A549 (cell line): Measurements from ENCODE around the gene PRR18. TPM values are rescaled to one million over a fixed set of nuclear protein-coding genes. Genes with fewer than 3 reads are reported as not detected.

Source experiments
- ATAC-seq, 2 experiments: fragments of 200-7000 bp in 1 of 2; fragments of >200 bp in 1 of 2; cut with Nextera tagmentation in 1 of 2; cut with Tn5 transposase in 1 of 2; 3 replicates each; pipeline versions ENCODE4 v1.8.0 to v1.9.1; 2018 to 2020; ENCODE audit warnings: mild to moderate bottlenecking in 1 of 2, moderate library complexity in 1 of 2
- CTCF ChIA-PET: fragments of 300-600 bp; sonication (Branson Sonifier 250); formaldehyde crosslinking; extraction: SDS; loops from one replicate; lab custom pipeline; 2021; ENCODE audit warnings: antibody characterized with exemption, inconsistent platforms; lab: Yijun Ruan, JAX
- POLR2A ChIA-PET: fragments of 350-600 bp; formaldehyde crosslinking; extraction: SDS; loops from one replicate; lab custom pipeline; 2021; ENCODE audit warnings: antibody characterized with exemption, inconsistent platforms; lab: Yijun Ruan, JAX
- DNase-seq, 2 experiments: peaks; one replicate each; pipeline versions ENCODE4 v3.0.0 to v3.0.0-alpha.2; 2011 to 2016; ENCODE audit warnings: low read depth in 1 of 2, low spot score in 1 of 2
- FAIRE-seq: peaks from 2 replicates; lab custom pipeline; 2011; peaks lifted over from hg19 to GRCh38; lab: Jason Lieb, UNC
- H3K27ac ChIP-seq, 2 experiments: fragments of >200 bp; sonication (Bioruptor Twin); formaldehyde crosslinking; 3 replicates each; pipeline ENCODE4 v1.5.1; 2016 to 2017
- H3K4me1 ChIP-seq: fragments of >200 bp; sonication (Bioruptor Twin); formaldehyde crosslinking; 3 replicates; pipeline ENCODE4 v1.6.1; 2016
- H3K4me2 ChIP-seq: fragments of >200 bp; sonication (Bioruptor Twin); formaldehyde crosslinking; 3 replicates; pipeline ENCODE4 v1.6.1; 2016
- H3K4me3 ChIP-seq: fragments of >200 bp; sonication (Bioruptor Twin); formaldehyde crosslinking; 3 replicates; pipeline ENCODE4 v1.5.1; 2016
- H3K9me3 ChIP-seq: fragments of >200 bp; sonication (Bioruptor Twin); formaldehyde crosslinking; 3 replicates; pipeline ENCODE4 v1.6.1; 2016
- CEBPB ChIP-seq, 2 experiments: fragments of >200 bp in 1 of 2; sonication (Bioruptor Twin) in 1 of 2; formaldehyde crosslinking in 1 of 2; IDR thresholded peaks; 2 replicates each; pipeline ENCODE4 v1.6.1; 2012 to 2016
- CTCF ChIP-seq: fragments of >200 bp; sonication (Bioruptor Twin); formaldehyde crosslinking; IDR thresholded peaks from 3 replicates; pipeline ENCODE4 v1.5.1; 2016
- E2F6 ChIP-seq: IDR thresholded peaks from 2 replicates; pipeline ENCODE4 v1.6.1; 2012; ENCODE audit warnings: low read depth, borderline replicate concordance
- EP300 ChIP-seq, 2 experiments: fragments of >200 bp; sonication (Bioruptor Twin); formaldehyde crosslinking; IDR thresholded peaks; 2 replicates in 1 of 2; 3 replicates in 1 of 2; pipeline ENCODE4 v1.6.1; 2016 to 2017
- FOXS1 ChIP-seq: fragments of 250-450 bp; sonication (Bioruptor Pico); IDR thresholded peaks from 2 replicates; pipeline ENCODE4 v1.5.0; 2020; ENCODE audit warnings: mild to moderate bottlenecking, moderate library complexity
- HMGXB4 ChIP-seq: fragments of 250-450 bp; sonication (Bioruptor Pico); IDR thresholded peaks from 2 replicates; pipeline ENCODE4 v1.5.0; 2021; ENCODE audit warnings: mild to moderate bottlenecking, moderate library complexity, borderline replicate concordance
- MAZ ChIP-seq: fragments of 150-350 bp; IDR thresholded peaks from 2 replicates; pipeline ENCODE4 v1.6.1; 2014; ENCODE audit warnings: antibody characterized with exemption, low read depth, low read length, borderline replicate concordance
- NFE2L2 ChIP-seq: fragments of 150-350 bp; conservative IDR thresholded peaks from 2 replicates; pipeline ENCODE4 v1.6.1; 2014; ENCODE audit warnings: low read length
- NR3C1 ChIP-seq: fragments of >200 bp; sonication (Bioruptor Twin); formaldehyde crosslinking; IDR thresholded peaks from 3 replicates; pipeline ENCODE4 v1.6.1; 2017
- POLR2AphosphoS2 ChIP-seq: conservative IDR thresholded peaks from 2 replicates; pipeline ENCODE4 v1.6.1; 2012; ENCODE audit warnings: low read length, improper control_type of control experiment, inconsistent platforms
- RARB ChIP-seq: fragments of 250-450 bp; sonication (Bioruptor Pico); IDR thresholded peaks from 2 replicates; pipeline ENCODE4 v1.8.0; 2021; ENCODE audit warnings: mild to moderate bottlenecking, moderate library complexity
- RCOR1 ChIP-seq: fragments of 150-350 bp; IDR thresholded peaks from 2 replicates; pipeline ENCODE4 v1.6.1; 2014; ENCODE audit warnings: antibody characterized with exemption, low read length, low read depth
- REST ChIP-seq: fragments of 200-600 bp; sonication (generic); IDR thresholded peaks from 2 replicates; pipeline ENCODE4 v1.6.1; 2016; ENCODE audit warnings: antibody characterized with exemption, mild to moderate bottlenecking, moderate library complexity
- RFX5 ChIP-seq: fragments of 450-650 bp; IDR thresholded peaks from 2 replicates; pipeline ENCODE4 v1.7.1; 2014; ENCODE audit warnings: antibody characterized with exemption, mild to moderate bottlenecking, moderate library complexity
- SREBF2 ChIP-seq: fragments of 450-650 bp; IDR thresholded peaks from 2 replicates; pipeline ENCODE4 v1.6.1; 2014; ENCODE audit warnings: mild to moderate bottlenecking, moderate library complexity
- TP53 ChIP-seq: fragments of 250-450 bp; sonication (Bioruptor Pico); IDR thresholded peaks from 2 replicates; pipeline ENCODE4 v1.5.0; 2021; ENCODE audit warnings: mild to moderate bottlenecking, moderate library complexity
- WGBS: methylation state at CpG from one replicate; pipeline ENCODE4 v1.1.6; 2017; ENCODE audit errors: missing lambda C conversion rate; 5-methylcytosine and 5-hydroxymethylcytosine counted together
- polyA plus RNA-seq, 4 experiments: library from polyadenylated mRNA; depleted of rRNA in 3 of 4; stranded (reverse); fragments of >200 nt; fragmentation: RNase III in 1 of 4; extraction: RNeasy Plus Mini Kit Qiagen cat#74134 plus additional on column Dnase treatment in 1 of 4; gene quantifications; 2 replicates in 3 of 4; 3 replicates in 1 of 4; pipeline ENCODE4 v1.2.3, GENCODE V29; 2011 to 2017

PRR18 gene
- polyA plus RNA-seq, 2 of the 4 experiments (the other 2 are of a cell fraction), result 0.08 to 0.13 TPM

- TF ChIP-seq CTCF, result no peak
- TF ChIP-seq REST, result no peak
- TF ChIP-seq RCOR1, result no peak
- TF ChIP-seq HMGXB4 (CRISPR knock-in tag), result no peak
Measured at GRCh38 chr6:166333172-166333995, 25.2 kb upstream of the PRR18 start (continued).

- no peak overlapping the region for H3K4me2 ChIP-seq
- no peak overlapping the region for H3K4me3 ChIP-seq
- ChIA-PET POLR2A (no interaction called here), CTCF (no interaction called here)
- no peaks in the 10 kb centered on the region for H3K9me3 ChIP-seq
- FAIRE-seq (no peak), ATAC-seq (no peak), DNase-seq (no peak)
- TF ChIP-seq TP53 (CRISPR knock-in tag) (no peak), RARB (CRISPR knock-in tag) (no peak), EP300 (IDR thresholded peaks at IDR 0.05) (no peak), NR3C1 (no peak), RFX5 (no peak), CEBPB (IDR thresholded peaks at IDR 0.05) (no peak), FOXS1 (CRISPR knock-in tag) (no peak), MAZ (no peak), E2F6 (no peak), NFE2L2 (no peak), POLR2AphosphoS2 (no peak), SREBF2 (no peak)
- WGBS, result 87% methylated on average over 13 of the region's 13 CpGs
- no peak overlapping the region for H3K27ac ChIP-seq
- H3K4me1 ChIP-seq, result no peaks in the 10 kb centered on the region; the same call in 2 of the 3 replicates
Measured at GRCh38 chr6:166331503-166332415, 23.6 kb upstream of the PRR18 start.
